Panc1 (cell line): Measurements from ENCODE around the gene SETX. TPM values are rescaled to one million over a fixed set of nuclear protein-coding genes. Genes with fewer than 3 reads are reported as not detected.
A peak's percentile ranks its signal among the peaks of the same experiment; 100 is the strongest.
"Not testable (repeated sequence)": the region's sequence is repeated elsewhere in the genome, so short reads cannot be mapped to it uniquely, and the experiment has no call there.

Experiments
- ATAC-seq: fragments of 200-7000 bp; cut with Tn5 transposase; 2 replicates; pipeline ENCODE4 v1.9.1; 2020; ENCODE audit warnings: mild to moderate bottlenecking, moderate library complexity
- BruUV-seq: library from RNA; stranded (reverse); fragments of 400-500 nt; replicated peaks from 2 replicates; lab custom pipeline; 2021; lab: Mats Ljungman, UMichigan
- CTCF ChIA-PET: fragments of 300-600 bp; sonication (Branson Sonifier 250); formaldehyde crosslinking; loops from one replicate; lab custom pipeline; 2022; ENCODE audit warnings: antibody characterized with exemption; lab: Charles Lee
- POLR2A ChIA-PET: fragments of 300-600 bp; sonication (Branson Sonifier 250); formaldehyde crosslinking; loops from one replicate; lab custom pipeline; 2022; ENCODE audit warnings: antibody characterized with exemption; lab: Charles Lee
- DNase-seq: peaks from one replicate; pipeline ENCODE4 v3.0.0-alpha.2; 2010; ENCODE audit warnings: low read depth, low spot score
- H3K27ac ChIP-seq: 2 replicates; pipeline ENCODE4 v1.5.1; 2011; ENCODE audit warnings: mild to moderate bottlenecking, low read length, inconsistent platforms
- H3K27me3 ChIP-seq: fragments of 200-500 bp; sonication (Bioruptor generic); 2 replicates; pipeline ENCODE4 v1.6.0; 2014; ENCODE audit warnings: low read length, inconsistent platforms; ENCODE audit not compliant: control insufficient read depth, insufficient read depth
- H3K36me3 ChIP-seq: fragments of 200-500 bp; sonication (Bioruptor generic); 2 replicates; pipeline ENCODE4 v1.5.1; 2014; ENCODE audit warnings: inconsistent platforms, mild to moderate bottlenecking, low read length, moderate library complexity; ENCODE audit not compliant: control insufficient read depth, insufficient read depth
- H3K4me1 ChIP-seq: 2 replicates; pipeline ENCODE4 v1.5.1; 2011; ENCODE audit warnings: inconsistent platforms, mild to moderate bottlenecking, low read length, moderate library complexity; ENCODE audit not compliant: control insufficient read depth, insufficient read depth
- H3K4me3 ChIP-seq, 2 experiments: 2 replicates each; pipeline ENCODE4 v1.5.1; 2011 to 2012; ENCODE audit warnings: low read depth in 2 of 2, low read length in 2 of 2, mild to moderate bottlenecking in 2 of 2, inconsistent platforms in 1 of 2, moderate library complexity in 1 of 2
- H3K9me3 ChIP-seq: fragments of 200-500 bp; sonication (Bioruptor generic); 2 replicates; pipeline ENCODE4 v1.5.1; 2014; ENCODE audit warnings: low read depth, mild to moderate bottlenecking, inconsistent platforms, low read length, moderate library complexity; ENCODE audit not compliant: control insufficient read depth, insufficient read depth
- CTCF ChIP-seq: fragments of 450-650 bp; IDR thresholded peaks from 2 replicates; pipeline ENCODE4 v1.5.1; 2017; ENCODE audit warnings: mild to moderate bottlenecking
- POLR2AphosphoS5 ChIP-seq: IDR thresholded peaks from 2 replicates; pipeline ENCODE4 v1.6.1; 2012; ENCODE audit warnings: mild to moderate bottlenecking, low read depth, low read length, moderate library complexity
- REST ChIP-seq, 2 experiments: IDR thresholded peaks; 2 replicates each; pipeline ENCODE4 v1.6.1; 2011 to 2012; ENCODE audit warnings: low read depth in 2 of 2, control low read depth in 1 of 2, low read length in 1 of 2, mild to moderate bottlenecking in 1 of 2, moderate library complexity in 1 of 2; ENCODE audit not compliant: insufficient read depth in 1 of 2
- SIN3A ChIP-seq: IDR thresholded peaks from 2 replicates; pipeline ENCODE4 v1.6.1; 2012; ENCODE audit warnings: low read depth, mild to moderate bottlenecking, low read length, moderate library complexity, borderline replicate concordance; ENCODE audit not compliant: insufficient read depth
- TCF7L2 ChIP-seq: IDR thresholded peaks from 2 replicates; pipeline ENCODE4 v1.6.1; 2011; ENCODE audit warnings: mild to moderate bottlenecking, low read depth, low read length, inconsistent platforms
- in situ Hi-C: cut with HindIII; loops from 2 replicates; pipeline ENCODE4 v1.10.0; 2016; ENCODE audit warnings: low sequenced_read_pairs, low pct_unique_long_range_greater_than_20kb
- intact Hi-C: fragments of 100-400 bp; cut with micrococcal nuclease; formaldehyde crosslinking; loops from one replicate; pipeline ENCODE4 v1.10.0; 2022; ENCODE audit not compliant: unreplicated experiment
- total RNA-seq: library from RNA; stranded (reverse); gene quantifications from one replicate; pipeline ENCODE4 v1.2.1, GENCODE V29; 2021; ENCODE audit not compliant: unreplicated experiment

The SETX gene
- total RNA-seq, 1 experiment from 2014 or later, result 28.1 TPM

- BruUV-seq, result no TSS peak
Measured at GRCh38 chr9:132283165-132283564, 71.6 kb downstream of the SETX start.

GRCh38 chr9:132274861-132275260 lies 79.9 kb downstream of the SETX start:
- peaks cover 39% of the 10 kb centered on the region for H3K36me3 ChIP-seq
- ChIA-PET POLR2A (no interaction called here), CTCF (no interaction called here)
- BruUV-seq, result no TSS peak
- H3K27me3 ChIP-seq, result no peaks in the 10 kb centered on the region
- ATAC-seq (no peak), DNase-seq (no peak)
- in situ Hi-C loops (no loop called here), intact Hi-C loops (no loop called here)
- no peak overlapping the region for H3K4me3 ChIP-seq
- no peak overlapping the region for H3K27ac ChIP-seq
- H3K9me3 ChIP-seq, result no peaks in the 10 kb centered on the region
- TF ChIP-seq POLR2AphosphoS5, result no peak
- TF ChIP-seq REST (IDR thresholded peaks at IDR 0.05; ENCODE audit: insufficient read depth in 1 of 2, low read depth in 2 of 2, low read length in 1 of 2), result no peak
- TF ChIP-seq SIN3A, result no peak
- TF ChIP-seq TCF7L2, result no peak
- no peak for TF ChIP-seq CTCF
- H3K4me1 ChIP-seq, result no peaks in the 10 kb centered on the region

More at GRCh38 chr9:132283165-132283564, 71.6 kb downstream of the SETX start:
- ChIA-PET POLR2A (no interaction called here), CTCF (no interaction called here)
- no peak for TF ChIP-seq SIN3A
- no peak for TF ChIP-seq TCF7L2
- TF ChIP-seq CTCF, result no peak
- no peak for TF ChIP-seq POLR2AphosphoS5
- no peak for TF ChIP-seq REST (IDR thresholded peaks at IDR 0.05; ENCODE audit: insufficient read depth in 1 of 2, low read depth in 2 of 2, low read length in 1 of 2)
- H3K27ac ChIP-seq, result no peak overlapping the region
- ATAC-seq (no peak), DNase-seq (no peak)
- intact Hi-C loops (no loop called here), in situ Hi-C loops (no loop called here)
- H3K9me3 ChIP-seq, result no peaks in the 10 kb centered on the region
- H3K36me3 ChIP-seq, result peaks cover 33% of the 10 kb centered on the region
- no peaks in the 10 kb centered on the region for H3K27me3 ChIP-seq
- no peaks in the 10 kb centered on the region for H3K4me1 ChIP-seq
- H3K4me3 ChIP-seq, result no peak overlapping the region

GRCh38 chr9:132269704-132270516 lies 84.9 kb downstream of the SETX start:
- POLR2A ChIA-PET, H3K9me3 ChIP-seq, in situ Hi-C loops, BruUV-seq, H3K4me3 ChIP-seq, H3K27me3 ChIP-seq, intact Hi-C loops, ATAC-seq, CTCF ChIA-PET, H3K4me1 ChIP-seq: not testable (repeated sequence)
- peak; percentile 56 for DNase-seq
- Histone ChIP-seq H3K27ac (peak overlapping the region; percentile 17; the same call in 1 of the 2 replicates), H3K36me3 (peaks cover 20% of the 10 kb centered on the region)
